NCI-H526 (cell line): ENCODE data around the gene RIC8B.

Experiments
- DNase-seq, 2 experiments: peaks; one replicate each; lab custom pipeline; 2025; lab: John Stamatoyannopoulos, UW

RIC8B gene

DNA sequence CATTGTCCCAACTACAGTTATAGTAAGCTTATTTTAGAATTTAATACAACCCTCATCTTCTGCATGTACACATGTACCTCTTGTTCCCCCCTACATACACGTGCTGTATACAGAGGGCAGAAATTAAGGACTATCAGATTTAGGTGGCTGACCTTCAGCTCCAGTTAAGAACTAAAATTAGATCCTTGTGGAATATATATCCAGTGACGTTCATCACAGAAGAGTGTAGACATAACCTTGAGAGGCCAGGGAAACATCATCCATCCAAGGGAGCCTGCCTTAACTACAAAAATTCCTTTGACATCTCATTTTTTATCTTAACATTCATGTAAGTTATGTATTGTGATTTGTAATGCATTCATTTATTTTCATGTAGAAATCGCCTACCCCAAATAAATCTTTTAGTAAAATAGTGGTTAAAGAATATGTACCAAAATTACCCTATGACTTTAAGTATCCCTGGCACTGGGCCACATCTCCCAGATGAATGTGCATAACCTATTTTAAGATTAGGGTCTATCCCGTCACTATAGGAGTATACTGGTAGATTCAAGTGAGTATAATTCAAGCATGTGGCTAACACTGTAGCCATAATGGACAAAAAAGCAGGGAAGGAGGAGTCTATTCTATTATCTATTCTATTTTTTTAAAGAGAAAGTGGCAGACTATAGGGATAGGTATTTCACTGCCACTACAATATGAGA is 27.5 kb downstream of the RIC8B start:
- no peak for DNase-seq

DNA sequence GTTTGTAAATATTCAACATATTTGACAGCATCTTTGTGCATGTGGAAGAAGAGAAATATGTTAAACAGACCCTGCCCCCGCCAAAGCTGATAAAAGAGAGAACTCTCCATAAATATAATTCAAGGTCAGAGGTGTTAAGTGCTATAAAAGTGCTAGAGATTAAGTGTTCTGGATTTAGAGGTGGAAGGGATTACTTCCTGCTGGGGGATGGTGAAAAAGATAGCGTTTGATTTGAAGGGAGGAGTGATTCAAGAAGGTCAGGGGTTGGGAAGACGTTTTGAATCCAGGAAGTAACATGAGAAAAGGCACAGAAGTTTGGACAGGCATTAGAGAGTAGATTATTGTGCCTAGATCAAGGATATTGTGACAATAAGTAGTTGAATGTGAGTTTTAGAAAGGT is 30.2 kb downstream of the RIC8B start:
- DNase-seq = no peak

DNA sequence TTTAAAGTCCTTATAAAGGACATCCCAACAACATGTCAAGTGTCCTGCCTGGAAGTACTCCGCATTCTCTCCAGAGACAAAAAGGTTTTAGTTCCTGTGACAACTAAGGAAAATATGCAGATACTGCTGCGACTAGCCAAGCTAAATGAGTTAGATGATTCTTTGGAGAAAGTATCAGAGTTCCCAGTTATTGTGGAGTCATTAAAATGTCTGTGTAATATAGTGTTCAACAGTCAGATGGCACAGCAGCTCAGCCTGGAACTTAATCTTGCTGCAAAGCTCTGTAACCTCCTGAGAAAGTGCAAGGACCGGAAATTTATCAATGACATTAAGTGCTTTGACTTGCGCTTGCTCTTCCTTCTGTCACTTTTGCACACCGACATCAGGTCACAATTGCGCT is 40.2 kb downstream of the RIC8B start:
- no peak for DNase-seq

DNA sequence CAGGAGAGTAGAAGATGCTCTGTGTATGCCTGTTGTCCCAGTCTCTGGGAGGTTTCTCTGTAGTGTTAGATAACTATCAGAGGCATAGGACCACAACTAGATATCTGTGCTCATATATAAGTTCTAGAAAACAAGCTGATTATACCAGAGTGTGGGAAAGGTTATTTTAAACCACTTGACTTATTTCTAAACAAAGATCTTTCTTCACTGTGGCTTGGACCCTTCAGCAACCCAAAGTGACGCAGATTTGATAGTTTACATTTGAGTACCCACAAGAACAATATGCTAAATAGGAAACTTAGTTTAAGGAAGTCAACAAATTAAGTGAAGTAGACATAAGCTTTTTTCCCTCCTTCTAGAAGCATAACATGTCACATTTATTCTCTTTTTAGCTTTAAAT is 41.3 kb downstream of the RIC8B start:
- no peak for DNase-seq

DNA sequence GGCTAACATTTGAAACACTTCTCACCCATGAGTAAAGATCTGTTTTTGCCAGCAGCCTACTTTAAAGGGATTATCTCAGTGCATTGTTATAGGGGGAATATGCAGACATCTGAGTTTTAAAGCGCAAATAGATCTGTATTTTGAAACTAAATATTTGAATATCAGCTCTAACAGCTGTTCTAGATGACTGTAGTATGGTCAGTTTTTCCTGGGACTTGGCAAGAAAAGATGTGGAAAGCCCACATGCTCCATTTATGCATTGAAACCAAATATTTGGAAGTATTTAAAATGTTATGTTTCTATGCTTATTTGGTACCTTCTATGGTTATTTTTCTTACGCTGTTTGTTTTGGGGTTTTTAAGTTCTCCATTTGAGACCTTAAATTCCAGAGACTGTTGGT is 41.7 kb downstream of the RIC8B start:
- no peak for DNase-seq

DNA sequence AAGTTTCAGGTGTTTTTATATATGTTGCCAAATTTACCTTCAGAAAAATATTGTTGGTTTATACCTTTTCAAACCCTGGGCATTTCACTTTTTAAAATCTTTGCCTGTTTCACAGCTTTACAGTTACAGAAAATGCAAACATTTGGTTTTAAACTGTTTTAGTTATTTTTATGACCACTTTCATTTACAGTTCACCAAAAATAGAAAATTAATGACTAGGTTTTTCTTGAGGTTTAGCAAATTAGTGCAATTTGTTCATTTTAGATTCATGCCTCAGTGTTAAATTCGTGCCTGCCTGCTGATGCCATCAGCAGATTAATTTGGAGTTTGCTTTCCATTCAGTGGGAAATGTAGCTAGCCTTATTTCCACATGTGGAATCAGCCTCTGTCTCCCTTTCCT is 45.5 kb downstream of the RIC8B start:
- DNase-seq = no peak

DNA sequence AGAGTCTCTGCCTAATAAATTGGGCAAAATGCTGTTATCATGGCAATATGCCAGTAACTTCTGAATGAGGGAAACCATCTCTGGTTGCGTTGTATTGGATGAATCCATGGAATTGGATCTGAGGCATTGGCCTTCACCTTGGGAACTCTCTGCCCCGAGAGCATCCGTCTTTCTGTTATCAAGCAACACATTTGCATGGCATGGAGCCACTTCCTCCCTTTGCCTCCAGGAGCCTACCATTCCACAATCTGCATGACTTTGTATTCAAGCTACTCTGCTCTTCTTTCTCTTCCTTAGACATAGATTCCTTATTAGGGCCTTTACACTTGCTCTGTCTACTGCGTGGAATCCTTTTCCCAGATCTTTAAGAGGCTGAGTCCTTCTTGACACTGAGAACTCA is 57.2 kb downstream of the RIC8B start:
- no peak for DNase-seq

DNA sequence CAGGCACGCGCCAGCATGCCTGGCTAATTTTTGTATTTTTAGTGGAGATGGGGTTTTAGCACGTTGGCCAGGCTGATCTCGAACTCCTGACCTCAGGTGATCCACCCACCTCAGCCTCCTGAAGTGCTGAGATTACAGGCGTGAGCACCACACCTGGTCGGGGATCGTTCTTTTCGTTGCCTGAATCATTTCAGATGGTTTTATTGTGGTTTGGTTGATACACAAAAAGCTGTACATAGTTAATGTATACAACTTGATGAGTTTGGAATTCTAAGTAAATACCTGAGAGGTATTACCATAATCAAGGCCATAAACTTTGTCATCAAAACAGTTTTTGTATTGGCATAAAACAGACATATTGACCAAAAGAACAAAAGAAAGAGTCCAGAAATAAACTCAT is 63.3 kb downstream of the RIC8B start:
- DNase-seq = no peak

DNA sequence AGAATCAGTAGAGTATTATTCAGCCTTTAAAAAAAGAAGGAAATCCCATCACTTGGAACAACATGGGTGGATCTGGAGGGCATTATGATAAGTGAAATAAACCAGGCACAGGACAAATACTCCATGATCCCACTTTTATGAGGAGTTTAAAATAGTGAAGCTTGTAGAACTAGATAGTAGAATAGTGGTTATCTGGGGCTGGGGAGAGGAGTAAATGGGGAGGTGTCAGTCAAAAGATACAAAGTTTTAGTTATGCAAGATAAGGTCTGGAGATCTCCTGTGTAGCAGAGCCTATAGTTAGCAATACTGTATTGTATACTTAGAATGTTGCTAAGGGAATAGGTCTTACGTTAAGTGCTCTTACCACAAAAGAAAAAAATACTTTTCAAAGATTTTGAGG is 64.9 kb downstream of the RIC8B start:
- no peak for DNase-seq

DNA sequence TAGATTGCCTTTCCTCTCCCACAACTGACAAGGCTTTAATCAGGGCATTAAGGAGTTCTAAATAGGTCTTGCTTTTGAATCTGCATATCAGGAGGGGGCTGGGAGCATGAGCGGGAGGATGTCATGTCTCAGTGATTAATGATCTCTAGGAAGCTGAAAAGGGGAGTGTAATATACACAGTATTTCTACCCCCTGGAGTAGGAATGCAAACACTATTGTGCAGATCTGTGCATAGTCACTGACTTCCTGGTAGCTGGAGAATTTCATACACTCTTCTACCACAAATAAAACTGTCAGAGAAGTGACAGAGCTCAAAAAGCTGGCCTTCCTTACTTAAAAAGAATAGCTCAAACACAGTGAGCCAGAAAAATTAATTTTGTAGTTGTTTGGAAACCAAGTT is 65.8 kb downstream of the RIC8B start:
- DNase-seq = peak in 1 of 2 experiments; percentile 29

DNA sequence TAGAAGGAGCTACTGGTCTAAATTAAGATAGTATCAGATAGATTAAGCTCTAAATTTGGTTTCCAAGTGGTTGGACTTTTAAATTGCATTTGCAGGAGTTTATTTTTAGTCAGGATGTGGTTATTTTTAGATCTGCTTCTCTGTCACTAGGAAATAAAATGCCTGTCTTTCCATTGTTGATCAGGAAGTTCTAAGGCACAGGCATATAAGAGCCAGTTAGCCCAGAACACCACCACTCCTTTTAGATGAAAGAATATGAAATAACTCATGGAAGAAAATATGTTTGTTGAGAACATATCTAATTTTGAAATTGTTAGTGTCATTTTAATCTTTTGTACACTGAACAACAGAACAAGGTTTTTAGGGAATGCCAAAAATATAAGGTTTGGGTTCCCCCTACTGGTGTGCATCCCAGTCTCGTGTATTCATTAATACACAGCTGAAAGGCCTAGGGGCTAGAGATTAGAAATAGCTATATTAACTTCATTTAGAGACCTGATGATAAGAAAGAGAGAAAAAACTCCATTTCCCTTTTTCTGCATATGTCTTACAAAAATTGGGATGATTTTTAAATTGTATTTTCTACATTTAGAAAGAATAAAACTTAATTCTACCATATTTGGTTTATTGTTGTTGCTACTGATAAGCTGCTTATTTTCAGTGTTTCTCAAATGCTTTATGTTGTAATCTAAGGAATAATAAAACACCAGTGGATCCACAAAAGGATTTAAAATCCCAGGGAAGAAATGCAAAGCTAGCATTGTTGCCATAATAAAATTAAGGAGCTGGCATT is 67.2 kb downstream of the RIC8B start:
- DNase-seq = peak; percentile 8 to 64

DNA sequence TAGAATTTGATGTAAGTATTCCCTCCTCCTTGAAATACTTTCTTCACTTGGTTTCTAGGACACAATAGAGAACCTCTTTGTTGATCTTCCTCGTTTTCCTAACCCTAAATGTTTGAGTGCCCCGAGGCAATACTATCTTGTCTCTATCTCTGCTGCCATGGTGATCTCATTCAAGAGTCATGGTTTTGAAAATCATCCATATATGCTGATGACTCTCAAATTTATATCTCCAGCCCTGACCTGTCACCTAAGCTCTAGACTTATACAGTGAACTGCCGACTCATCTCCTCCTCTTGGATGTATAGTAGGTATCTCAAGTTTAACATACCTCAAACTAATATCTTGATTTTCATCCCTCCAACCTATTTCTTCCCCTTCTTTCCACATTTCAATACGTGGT is 71.4 kb downstream of the RIC8B start:
- no peak for DNase-seq

DNA sequence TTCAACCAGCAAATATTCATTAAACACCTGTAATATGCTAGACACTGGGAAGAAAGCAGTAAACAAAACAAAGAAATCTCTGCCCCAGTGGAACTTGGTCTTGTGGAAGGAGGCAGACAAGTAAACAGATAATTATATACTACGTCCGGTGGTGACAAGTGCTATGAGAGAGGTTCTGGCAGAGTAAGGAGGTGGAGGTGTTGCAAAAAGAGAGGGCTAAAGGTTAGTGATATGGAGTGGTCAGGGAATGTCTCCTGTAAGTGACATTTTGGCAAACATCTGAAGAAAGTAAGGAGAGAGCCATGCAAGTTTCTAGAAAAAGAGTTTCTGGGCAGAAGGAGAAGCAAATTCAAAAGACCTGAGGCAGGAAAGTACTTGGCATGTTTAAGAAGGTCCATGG is 73.4 kb downstream of the RIC8B start:
- DNase-seq = no peak

DNA sequence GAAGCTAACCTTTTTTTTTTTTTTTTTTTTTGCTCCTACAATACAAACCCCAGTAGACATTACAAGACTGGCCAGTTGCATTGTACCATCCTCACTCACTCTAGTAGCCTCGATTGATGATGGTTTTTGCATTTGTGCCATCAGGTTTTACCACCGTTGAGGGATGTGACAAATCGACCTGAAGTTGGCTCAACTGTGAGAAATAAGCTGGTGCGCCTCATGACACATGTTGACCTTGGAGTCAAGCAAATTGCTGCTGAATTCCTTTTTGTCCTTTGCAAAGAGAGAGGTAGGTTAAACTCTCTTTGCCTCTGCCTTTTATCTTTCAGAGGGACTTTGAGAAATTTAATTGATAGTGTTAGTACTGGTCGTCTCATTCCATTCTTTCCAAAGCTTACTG is 76.8 kb downstream of the RIC8B start:
- no peak for DNase-seq

DNA sequence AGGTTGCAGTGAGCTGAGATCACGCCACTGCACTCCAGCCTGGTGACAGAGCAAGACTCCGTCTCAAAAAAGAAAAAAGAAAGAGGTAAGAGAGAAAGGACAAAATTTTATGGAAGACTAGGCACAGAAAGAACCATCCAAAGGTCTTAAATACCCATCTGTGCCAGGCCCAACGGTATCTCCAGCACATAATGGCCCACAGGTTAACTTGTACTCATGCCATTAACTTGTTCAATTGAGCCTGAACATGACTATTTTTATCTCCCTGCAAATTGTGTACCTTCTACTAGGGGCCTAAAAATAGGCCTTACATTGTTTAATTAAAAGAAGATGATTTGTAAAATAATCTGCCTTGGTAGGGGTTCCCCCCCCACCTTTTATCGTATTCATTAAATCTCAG is 80.2 kb downstream of the RIC8B start:
- no peak for DNase-seq

DNA sequence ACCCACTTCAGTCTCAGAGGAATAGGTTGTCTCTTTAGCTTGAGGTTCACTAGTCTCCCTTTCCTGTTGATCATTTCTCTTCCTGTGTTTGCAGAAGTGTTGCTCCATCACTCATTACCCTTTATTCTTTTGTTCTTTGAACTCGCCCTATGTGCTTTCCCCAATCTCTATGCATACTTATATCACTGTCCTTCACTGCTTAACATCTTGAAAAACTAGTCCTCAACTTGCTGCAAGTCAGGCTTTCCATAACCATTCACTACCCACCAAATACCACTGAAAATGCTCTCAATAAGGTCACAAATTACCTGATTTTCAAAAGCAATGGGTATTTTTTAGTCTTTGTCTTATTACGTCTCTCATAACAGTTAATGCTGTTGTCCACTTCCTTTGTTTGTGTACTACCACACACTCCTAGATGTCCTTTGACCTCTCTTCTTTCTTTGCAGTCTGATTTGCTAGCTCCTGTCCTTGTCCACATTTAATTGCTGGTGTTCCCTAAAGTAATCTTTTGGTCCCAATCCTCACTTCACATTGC is 80.8 kb downstream of the RIC8B start:
- DNase-seq = no peak

DNA sequence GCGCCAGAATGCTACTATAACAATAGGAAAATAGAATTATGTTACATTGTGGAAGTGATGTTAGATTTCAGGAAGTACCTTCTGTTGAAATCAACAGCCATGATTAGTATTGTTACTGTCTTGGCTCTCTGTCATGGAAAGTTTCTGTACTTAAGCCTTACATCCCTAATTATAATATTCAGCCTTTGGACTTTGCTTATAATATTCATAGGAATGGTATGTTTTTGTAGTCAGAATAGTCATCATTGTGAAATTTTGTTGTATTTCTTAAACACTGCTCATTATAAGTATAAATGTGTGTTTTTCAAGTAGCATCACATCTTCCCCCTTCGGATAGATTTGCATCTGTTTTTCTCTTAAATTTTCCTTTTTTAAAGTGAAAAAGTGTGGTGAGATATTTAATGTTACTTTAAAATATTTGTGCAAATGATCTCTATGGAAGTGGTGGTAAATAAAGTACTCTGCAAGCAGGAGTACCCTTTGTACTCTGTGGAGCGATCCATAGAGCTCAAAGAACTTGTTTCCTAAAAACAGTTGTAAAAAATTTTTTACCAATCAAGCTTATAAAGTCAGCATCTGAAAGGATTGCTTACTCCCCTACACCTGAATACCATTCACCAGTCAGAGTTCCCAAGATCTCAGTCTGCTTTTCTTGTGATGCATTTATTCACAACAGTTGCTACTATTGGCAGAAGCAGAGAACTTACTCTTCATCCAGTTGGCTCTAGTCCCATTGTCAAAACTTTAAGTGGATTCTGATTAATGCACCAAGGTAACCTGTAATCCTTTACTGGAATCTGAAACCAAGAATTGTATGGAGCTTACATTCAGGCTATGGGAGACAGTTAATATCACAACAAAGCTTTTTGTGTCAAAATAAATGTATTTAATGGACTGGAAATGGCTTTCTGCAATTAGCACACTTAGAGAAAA is 87.8 kb downstream of the RIC8B start:
- no peak for DNase-seq

DNA sequence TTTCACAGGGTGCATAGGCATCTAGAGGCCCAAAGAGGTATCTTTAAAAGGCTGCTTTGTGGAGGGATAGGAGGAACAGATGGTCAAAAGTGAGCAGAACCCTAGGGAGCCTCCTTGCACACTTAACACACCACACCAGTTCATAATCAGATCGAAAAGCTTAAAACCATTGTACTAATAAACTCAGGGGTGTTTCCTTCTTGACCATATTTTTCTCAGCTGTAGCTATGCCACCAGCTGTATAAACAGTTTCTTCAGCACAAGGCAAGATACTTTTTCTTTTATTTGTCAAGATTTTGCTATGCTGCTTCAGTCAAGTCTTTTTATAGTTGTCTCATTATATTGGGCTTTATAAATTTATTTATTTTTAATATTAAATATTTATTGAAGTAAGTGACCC is 88.7 kb downstream of the RIC8B start:
- DNase-seq = no peak

DNA sequence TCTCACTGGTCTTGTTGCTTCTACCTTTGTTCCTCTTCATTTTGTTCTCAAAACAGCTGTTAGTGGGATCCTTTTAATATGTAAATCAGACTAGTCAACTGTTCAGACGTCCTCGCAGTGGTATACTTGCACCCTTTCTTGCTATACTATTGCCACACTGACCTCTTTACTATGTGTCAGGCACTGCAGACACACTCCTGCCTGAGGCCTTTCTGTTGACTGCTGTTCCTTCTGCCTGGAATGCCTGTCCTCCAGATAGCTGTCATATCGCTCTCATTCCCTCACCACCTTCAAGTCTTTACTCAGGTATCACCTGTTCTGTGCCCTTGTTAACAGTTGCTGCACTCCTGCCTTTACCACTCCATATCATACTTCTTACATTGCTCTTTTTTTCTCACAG is 91.2 kb downstream of the RIC8B start:
- no peak for DNase-seq

DNA sequence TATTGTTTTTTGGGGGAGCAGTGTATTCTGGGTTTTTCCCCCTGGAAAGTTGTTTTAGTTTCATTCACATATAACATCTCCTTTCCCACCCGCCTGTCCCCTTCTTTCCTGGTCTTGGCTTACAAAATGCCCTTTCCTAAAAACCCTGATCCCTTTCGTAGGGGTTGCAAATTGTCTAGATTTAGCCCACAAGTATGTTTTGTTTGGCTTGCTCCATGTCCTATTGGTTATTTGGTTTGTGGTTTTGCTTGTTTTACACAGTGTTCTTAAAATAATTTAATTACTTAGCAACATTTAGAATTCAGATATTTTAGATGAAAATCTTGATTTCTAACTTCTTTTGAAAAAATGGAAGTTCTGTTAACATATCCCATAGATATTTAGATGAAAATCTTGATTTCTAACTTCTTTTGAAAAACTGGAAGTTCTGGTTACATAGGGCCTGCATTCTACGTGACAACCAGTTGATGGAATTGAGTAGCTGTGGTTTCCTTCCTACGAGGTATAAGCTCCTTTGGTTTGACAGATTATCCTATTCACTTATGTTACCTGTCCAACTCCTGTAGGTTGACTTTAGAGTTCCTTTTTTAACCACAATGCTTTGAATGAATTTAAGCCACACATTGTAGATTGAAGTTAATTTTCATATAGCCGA is 92.1 kb downstream of the RIC8B start:
- DNase-seq = no peak

DNA sequence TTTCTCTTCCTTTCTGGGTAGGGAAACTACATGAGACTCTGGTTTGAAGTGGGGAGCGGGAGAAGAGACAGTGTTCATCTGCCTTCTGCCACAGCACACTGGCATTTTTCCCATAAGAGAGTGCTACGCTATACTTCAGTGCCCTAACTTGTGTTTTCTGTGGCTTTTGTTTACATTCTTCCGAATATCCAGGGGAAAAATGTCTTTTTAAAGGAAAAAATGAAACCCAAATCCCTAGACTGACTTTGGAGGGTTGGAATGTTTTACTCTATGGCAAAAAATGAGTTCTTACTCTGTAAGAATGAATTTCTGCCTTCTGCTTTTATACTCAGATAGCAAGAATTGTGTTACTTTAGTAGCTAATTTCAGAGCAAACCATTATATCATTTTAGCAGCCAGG is 93.2 kb downstream of the RIC8B start:
- DNase-seq = no peak
